HG03457 (cell line): ENCODE results near the gene SSR1.

Experiments used
- ATAC-seq: cut with Tn5 transposase; IDR thresholded peaks from one replicate; pipeline ENCODE4 v1.9.1; 2021; ENCODE audit warnings: moderate number of reproducible peaks; ENCODE audit not compliant: unreplicated experiment

SSR1 gene

DNA sequence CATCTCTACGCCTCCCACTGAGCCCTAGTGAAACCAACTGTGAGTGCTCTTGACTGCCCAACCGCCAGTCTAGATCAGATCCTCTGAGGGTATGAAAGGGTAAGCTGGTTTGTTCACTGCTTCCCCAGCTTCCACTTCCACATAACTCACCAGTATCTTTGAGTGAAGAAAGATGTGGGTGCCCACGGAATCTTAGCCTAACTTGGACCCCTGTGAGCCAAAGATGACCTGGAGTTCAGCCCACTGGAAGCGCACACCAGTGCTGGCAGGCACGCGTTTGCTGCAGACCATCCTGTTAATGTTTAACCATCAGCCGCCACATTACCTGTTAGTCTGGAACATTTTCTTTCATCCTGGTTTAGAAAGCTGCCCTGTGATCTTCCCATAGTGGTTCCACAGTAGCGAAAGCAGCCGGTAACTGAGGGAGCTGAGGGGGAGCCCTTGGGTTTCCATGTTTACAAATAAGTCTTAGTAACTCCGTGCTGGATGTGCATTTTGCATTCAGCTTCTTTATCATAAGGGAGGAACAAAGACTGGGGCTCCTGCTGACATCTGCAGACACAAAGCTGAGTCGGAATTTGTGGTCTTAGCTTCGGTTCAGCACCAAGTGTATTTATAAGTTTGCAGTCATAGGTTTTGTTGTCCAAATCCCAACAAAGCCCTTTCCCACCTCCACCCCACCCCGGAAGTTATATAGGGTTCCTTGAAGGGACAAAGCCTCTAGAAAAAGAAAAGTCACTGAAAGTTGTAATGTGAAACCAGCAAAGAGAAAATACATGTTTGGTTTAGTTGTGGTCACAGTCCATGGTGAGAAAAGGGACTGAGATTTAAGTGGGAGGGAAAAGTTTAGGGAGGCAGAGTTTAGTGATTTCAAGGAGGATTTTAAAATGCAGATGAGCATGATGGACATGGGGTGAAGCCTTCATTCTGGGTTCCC is 71.0 kb downstream of the SSR1 start:
- no peak for ATAC-seq

DNA sequence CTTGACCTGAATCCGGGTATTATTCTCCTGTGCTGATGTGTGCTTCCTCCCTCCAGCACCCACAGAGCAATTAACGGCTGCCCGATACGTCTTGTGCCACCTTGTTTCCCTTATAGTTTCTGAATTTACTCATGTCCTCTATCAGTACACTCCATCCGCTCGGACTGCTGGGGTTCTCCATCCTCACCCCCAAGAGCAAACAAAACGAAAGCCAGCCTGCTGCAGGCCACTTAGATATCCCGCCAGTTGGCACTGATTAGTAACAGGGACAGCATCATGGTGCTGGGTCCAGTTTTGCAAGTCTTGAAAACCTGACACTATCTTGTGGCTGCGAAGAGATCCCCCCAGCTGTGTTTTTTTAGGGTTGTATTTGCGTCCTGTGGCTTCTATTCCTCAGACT is 71.8 kb downstream of the SSR1 start:
- ATAC-seq, result no peak

GRCh38 chr6:7240351-7240750 is 72.6 kb downstream of the SSR1 start:
- ATAC-seq, result no peak

- ATAC-seq, result no peak
Measured at GRCh38 chr6:7239590-7239948, 73.4 kb downstream of the SSR1 start.

GRCh38 chr6:7238900-7239589 is 74.0 kb downstream of the SSR1 start:
- ATAC-seq, result peak; percentile 41

- ATAC-seq, result no peak
Measured at GRCh38 chr6:7238526-7238899, 74.5 kb downstream of the SSR1 start.

DNA sequence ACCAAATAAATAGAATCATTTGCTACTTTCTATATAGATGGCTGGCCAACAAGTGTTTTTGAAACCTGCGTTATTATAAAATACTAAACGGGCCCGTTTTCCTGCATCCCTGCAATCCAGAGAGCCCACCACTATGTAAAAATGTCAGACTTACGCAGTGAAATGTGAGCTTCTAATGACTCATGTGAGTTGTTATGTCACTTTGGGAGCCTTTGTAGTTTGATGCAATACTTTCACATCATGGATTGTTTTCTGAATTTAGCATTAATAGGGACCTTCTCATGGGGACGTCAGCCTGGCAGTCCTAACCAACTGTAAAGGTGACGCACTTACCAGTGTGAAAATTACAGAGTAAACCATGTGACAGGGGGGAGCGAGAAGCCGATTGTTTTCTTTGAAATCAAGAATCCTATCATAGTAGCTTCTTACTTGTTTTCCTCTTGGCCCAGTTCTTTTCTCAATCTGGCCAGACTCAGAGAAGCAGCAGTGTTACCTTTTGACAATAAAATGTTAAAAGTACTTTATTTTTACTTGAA is 75.3 kb downstream of the SSR1 start:
- no peak for ATAC-seq

GRCh38 chr6:7236306-7237209 is 76.4 kb downstream of the SSR1 start:
- ATAC-seq, result no peak

DNA sequence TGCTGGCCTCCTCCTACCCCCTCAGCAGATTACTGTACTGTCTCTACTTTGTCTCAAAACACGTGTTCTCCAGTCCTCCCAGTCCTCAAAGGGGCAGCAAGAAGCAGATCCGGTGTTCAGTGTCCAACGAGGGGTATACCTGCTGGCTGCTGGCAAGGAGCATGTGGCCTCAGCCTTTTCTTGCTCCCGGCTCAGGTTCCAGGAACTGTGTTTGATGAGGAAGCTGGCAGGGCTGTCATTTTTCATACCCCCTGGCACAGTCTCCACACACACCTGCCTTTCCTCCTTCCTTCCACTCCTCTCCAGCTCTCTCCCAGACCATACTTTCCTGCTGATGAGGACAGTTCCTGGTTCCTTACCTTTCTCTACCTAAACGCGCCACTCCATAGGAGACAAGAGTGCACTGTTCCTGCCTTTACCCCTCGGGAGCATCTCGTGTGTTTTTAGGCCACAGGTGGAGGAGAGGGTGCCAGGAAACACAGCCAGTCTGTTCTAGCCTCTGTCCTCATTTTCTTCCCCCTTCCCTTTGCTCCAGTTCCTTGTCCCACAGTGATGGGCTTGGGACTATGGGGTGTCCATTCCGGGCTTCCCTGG is 77.2 kb downstream of the SSR1 start:
- no peak for ATAC-seq

DNA sequence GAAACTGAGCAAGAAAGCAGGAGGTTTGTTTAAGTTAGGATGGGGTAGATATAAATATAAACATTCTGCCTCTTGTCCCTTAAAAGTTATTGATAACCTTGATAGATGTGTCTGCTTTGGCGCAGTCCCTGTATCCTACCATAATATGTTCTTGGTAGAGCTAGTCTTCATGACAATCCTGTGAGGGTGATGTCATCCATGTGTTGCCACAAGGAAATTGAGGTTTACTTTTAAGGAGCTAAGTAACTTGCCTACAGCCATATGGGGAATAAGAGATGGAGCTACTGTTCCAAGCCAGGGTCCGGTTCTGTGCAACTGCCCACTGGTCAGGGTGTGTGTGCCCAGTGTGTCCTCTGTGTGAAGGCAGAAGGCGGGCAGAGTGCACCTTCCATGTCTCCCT is 78.5 kb downstream of the SSR1 start:
- ATAC-seq, result no peak

- no peak for ATAC-seq
Measured at GRCh38 chr6:7232351-7232750, 80.6 kb downstream of the SSR1 start.

- ATAC-seq, result no peak
Measured at GRCh38 chr6:7230956-7231713, 81.9 kb downstream of the SSR1 start.

GRCh38 chr6:7230327-7230691 is 82.7 kb downstream of the SSR1 start:
- ATAC-seq, result no peak

DNA sequence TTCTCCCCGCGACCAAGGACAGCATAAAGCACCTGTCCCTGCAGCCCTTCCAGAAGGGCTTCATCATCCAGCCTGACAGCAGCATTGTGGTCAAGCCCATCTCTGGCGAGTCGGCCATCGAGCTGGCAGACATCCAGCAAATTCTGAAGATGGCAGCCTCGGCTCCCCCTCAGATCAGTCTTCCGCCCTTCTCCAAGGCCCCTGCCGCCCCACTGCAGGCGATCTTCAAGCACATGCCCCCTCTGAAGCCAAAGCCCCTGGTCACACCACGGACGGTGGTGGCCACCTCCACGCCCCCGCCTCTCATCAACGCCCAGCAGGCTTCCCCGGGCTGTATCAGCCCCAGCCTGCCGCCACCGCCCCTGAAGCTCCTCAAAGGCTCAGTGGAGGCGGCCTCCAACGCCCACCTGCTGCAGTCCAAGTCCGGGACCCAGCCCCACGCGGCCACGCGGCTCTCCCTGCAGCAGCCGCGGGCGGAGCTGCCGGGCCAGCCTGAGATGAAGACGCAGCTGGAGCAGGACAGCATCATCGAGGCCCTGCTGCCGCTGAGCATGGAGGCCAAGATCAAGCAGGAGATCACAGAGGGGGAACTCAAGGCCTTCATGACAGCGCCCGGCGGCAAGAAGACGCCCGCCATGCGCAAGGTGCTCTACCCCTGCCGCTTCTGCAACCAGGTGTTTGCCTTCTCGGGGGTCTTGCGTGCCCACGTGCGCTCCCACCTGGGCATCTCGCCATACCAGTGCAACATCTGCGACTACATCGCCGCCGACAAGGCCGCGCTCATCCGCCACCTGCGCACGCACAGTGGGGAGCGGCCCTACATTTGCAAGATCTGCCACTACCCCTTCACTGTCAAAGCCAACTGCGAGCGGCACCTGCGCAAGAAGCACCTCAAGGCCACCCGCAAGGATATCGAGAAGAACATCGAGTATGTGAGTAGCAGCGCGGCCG is 83.3 kb downstream of the SSR1 start:
- no peak for ATAC-seq

DNA sequence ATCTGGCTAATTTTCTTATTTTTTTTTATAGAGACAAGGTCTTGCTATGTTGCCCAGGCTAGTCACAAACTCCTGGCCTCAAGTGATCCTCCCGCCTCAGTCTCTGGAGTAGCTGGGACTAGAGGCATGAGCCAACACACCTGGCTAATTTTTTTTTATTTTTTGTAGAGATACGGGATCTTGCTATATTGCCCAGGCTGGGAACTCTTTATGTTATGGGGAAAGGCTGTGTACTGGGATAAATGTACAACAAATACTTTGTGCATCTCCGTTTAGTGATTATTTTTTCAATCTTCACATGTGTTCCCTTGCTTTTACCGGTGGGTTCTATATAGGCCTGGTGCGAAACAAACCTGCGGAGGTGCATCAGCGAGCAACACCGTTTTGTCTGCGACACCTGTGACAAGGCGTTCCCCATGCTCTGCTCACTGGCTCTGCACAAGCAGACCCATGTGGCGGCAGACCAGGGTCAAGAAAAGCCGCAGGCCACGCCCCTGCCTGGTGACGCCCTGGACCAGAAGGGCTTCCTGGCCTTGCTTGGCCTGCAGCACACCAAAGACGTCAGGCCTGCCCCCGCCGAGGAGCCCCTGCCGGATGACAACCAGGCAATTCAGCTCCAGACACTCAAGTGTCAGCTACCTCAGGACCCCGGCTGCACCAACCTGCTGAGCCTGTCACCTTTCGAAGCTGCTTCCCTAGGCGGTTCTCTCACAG is 84.2 kb downstream of the SSR1 start:
- no peak for ATAC-seq

- no peak for ATAC-seq
Measured at GRCh38 chr6:7224731-7225130, 88.3 kb downstream of the SSR1 start.

- ATAC-seq, result no peak
Measured at GRCh38 chr6:7222197-7222596, 90.8 kb downstream of the SSR1 start.

DNA sequence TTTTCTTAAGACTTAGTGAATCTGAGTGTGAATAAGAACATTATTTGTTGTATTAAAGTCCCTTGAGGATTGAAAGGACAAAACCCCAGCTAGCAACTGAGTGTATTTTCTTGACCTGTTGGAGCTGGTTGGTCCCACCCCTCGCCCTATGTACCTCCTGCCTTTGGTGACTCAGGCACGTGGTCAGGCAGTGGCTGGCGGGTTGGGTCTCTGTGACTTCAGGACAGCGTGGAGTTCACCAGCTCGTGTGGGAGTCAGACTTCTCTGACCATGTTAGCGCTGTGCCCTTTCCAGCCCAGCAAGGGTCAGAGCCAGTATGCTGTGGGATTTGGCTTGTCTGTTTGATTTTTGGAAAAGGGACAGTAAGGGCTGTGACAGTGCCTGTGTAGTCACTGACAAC is 93.7 kb downstream of the SSR1 start:
- ATAC-seq, result no peak
